ENCODE results near the gene UBE2QL1.

The UBE2QL1 gene

GRCh38 chr5:6541256-6542013 is 92.8 kb downstream of the UBE2QL1 start:
- no peak for DNase-seq

DNA sequence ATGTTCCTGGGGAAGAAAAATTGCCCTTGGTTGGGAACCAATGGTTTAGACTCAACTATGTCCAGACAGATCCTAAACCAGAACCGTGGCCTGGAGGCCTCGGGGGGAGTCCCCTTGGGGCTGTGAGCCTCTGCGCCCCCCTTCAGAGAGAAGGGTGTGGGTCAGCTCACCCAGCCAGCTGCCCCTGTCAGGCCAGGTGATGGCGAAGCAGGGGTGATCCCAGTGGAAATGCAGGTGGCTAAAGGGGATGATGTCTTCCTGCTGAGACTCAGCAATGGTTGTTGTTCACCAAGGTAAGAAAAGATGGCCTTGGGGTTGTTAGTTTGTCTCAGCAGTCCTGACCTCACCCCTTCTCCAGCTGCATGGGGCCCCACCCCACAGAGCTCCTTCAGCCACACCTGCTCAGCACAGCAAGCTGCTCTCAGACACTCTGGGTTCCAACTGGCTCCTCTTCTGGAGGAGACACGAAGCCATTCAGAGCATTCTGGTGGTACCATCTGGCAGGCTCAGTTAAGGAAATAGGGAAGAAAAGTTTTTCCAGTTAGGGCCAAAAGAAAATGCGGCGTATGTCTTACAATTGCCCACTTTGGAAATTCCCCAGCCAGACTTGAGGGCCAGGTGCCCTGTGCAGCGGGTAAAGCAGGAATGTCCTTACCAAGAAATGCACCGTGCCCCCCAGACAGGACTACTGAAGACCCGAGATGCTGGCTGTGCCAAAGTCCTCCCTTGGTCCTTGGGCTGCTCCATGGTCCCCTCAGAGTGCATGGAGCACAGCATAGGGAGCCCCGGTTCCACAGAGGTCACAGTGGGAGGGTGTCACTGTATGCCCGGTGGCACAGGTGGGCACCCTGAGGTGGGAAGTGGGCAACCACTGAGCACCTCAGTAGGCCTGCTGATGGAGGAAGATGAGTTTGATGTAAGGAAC is 94.0 kb downstream of the UBE2QL1 start:
- DNase-seq, result no peak

DNA sequence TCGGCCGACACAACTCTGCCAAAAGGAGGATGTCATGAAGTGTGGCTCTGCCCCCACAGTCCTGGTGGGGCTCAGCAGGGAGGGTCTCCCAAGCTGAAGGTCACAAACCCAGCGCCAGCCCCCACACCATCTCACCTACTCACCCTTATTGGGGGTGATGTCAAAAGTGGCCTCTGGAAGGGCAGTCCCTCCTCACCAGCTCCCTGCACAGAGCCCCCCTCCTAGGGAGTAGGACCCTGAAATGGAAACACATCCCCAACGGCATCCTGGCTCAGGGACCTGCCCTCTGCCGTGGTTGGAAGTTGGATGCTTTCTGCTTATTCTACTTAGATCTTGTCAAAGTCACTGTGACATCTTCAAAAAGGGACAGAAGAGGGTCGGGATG is 94.7 kb downstream of the UBE2QL1 start:
- no peak for DNase-seq

- DNase-seq, result no peak
Observed at GRCh38 chr5:6543830-6544560, 95.3 kb downstream of the UBE2QL1 start.

All from NCI-H1092 treated with DMSO at 0.1 percent for 48 hours (cell line).